HepG2 (cell line): ENCODE results near the gene CRYBB2. TPM values are rescaled to one million over a fixed set of nuclear protein-coding genes. Genes with fewer than 3 reads are reported as not detected.

Source experiments
- ATAC-seq: fragments of 200-7000 bp; cut with Tn5 transposase; 3 replicates; pipeline ENCODE4 v1.9.1; 2020; ENCODE audit warnings: mild to moderate bottlenecking, moderate library complexity
- BruUV-seq: library from RNA; stranded (reverse); fragments of 400-500 nt; replicated peaks from 2 replicates; lab custom pipeline; 2021; lab: Mats Ljungman, UMichigan
- CTCF ChIA-PET: fragments of 300-600 bp; formaldehyde crosslinking; extraction: SDS; loops from one replicate; lab custom pipeline; 2021; ENCODE audit warnings: low total read pairs, inconsistent platforms, low intra/inter-chr PET ratio; lab: Yijun Ruan, JAX
- POLR2A ChIA-PET: fragments of 350-600 bp; sonication (Branson Sonifier 250); formaldehyde crosslinking; loops from one replicate; lab custom pipeline; 2020; ENCODE audit warnings: antibody characterized with exemption, inconsistent platforms; lab: Yijun Ruan, JAX
- DNase-seq: peaks from one replicate; pipeline ENCODE4 v3.0.0-alpha.2; 2015; ENCODE audit warnings: low spot score
- FAIRE-seq: peaks from 3 replicates; lab custom pipeline; 2011; peaks lifted over from hg19 to GRCh38; lab: Jason Lieb, UNC
- H2AFZ ChIP-seq: one replicate; pipeline ENCODE4 v1.6.1; 2011; ENCODE audit warnings: low read length, inconsistent platforms
- H3K27ac ChIP-seq: fragments of 300-600 bp; 3 replicates; pipeline ENCODE4 v1.8.0; 2011; ENCODE audit warnings: mixed run types, mild to moderate bottlenecking, mixed read lengths, low read length, inconsistent platforms; ENCODE audit not compliant: insufficient read depth; ENCODE audit errors: extremely low read length
- H3K27me3 ChIP-seq, 2 experiments: fragments of 200-600 bp in 1 of 2; 2 replicates in 1 of 2; 3 replicates in 1 of 2; pipeline versions ENCODE4 v1.6.0 to v1.8.0; 2011; ENCODE audit warnings: low read length in 2 of 2, mild to moderate bottlenecking in 2 of 2, moderate library complexity in 2 of 2, inconsistent platforms in 1 of 2; ENCODE audit not compliant: insufficient read depth in 2 of 2, control insufficient read depth in 1 of 2
- H3K36me3 ChIP-seq, 2 experiments: fragments of 200-600 bp in 1 of 2; replicated peaks in 1 of 2; 2 replicates in 1 of 2; 3 replicates in 1 of 2; pipeline versions ENCODE4 v1.5.1 to v1.8.0; 2011; ENCODE audit warnings: low read length in 2 of 2, inconsistent platforms in 1 of 2; ENCODE audit not compliant: insufficient read depth in 2 of 2, control insufficient read depth in 1 of 2
- H3K4me1 ChIP-seq: 2 replicates; pipeline ENCODE4 v1.5.1; 2012; ENCODE audit warnings: low read length, inconsistent platforms; ENCODE audit not compliant: insufficient read depth
- H3K4me2 ChIP-seq: 2 replicates; pipeline ENCODE4 v1.6.0; 2011; ENCODE audit warnings: low read depth, low read length, inconsistent platforms
- H3K4me3 ChIP-seq, 3 experiments: fragments of 200-600 bp in 1 of 3; sonication (generic), shearing (Covaris generic) in 1 of 3; replicated peaks in 1 of 3; 2 replicates each; pipeline ENCODE4 v1.5.1; 2011 to 2016; ENCODE audit warnings: low read length in 3 of 3, inconsistent platforms in 2 of 3, low read depth in 2 of 3, mild to moderate bottlenecking in 2 of 3, control low read depth in 1 of 3, mixed read lengths in 1 of 3; ENCODE audit not compliant: insufficient read depth in 1 of 3
- H3K79me2 ChIP-seq: one replicate; pipeline ENCODE4 v1.6.1; 2011; ENCODE audit warnings: low read length, inconsistent platforms; ENCODE audit not compliant: insufficient read depth
- H3K9ac ChIP-seq: 2 replicates; pipeline ENCODE4 v1.6.0; 2011; ENCODE audit warnings: mild to moderate bottlenecking, low read depth, low read length, inconsistent platforms; ENCODE audit not compliant: insufficient read depth
- H3K9me3 ChIP-seq: 2 replicates; pipeline ENCODE4 v1.5.1; 2012; ENCODE audit warnings: mild to moderate bottlenecking, low read length
- H4K20me1 ChIP-seq: 2 replicates; pipeline ENCODE4 v1.6.0; 2011; ENCODE audit warnings: inconsistent platforms, mild to moderate bottlenecking, low read length, moderate library complexity; ENCODE audit not compliant: insufficient read depth
- AGO2 ChIP-seq: fragments of 200-400 bp; formaldehyde crosslinking; optimal IDR thresholded peaks from 2 replicates; pipeline ENCODE3; 2017; ENCODE audit warnings: mild to moderate bottlenecking, low read depth, low read length, moderate library complexity
- KLF12 ChIP-seq: sonication (generic); formaldehyde crosslinking; IDR thresholded peaks from 2 replicates; pipeline ENCODE4 v1.4.0; 2020; ENCODE audit warnings: missing genetic modification reagents, borderline replicate concordance
- PAX8 ChIP-seq: sonication (generic); formaldehyde crosslinking; IDR thresholded peaks from 2 replicates; pipeline ENCODE4 v1.8.0; 2022; ENCODE audit warnings: mild to moderate bottlenecking, missing genetic modification reagents, borderline replicate concordance
- ZNF619 ChIP-seq: sonication (generic); formaldehyde crosslinking; IDR thresholded peaks from 2 replicates; pipeline ENCODE4 v1.4.0; 2020; ENCODE audit warnings: mild to moderate bottlenecking, missing genetic modification reagents
- ZNF709 ChIP-seq: sonication (generic); formaldehyde crosslinking; IDR thresholded peaks from 2 replicates; pipeline ENCODE4 v1.5.0; 2020; ENCODE audit warnings: mild to moderate bottlenecking, missing genetic modification reagents
- WGBS: methylation state at CpG from one replicate; pipeline ENCODE4 v1.1.6; 2017; ENCODE audit warnings: low lambda C conversion rate; 5-methylcytosine and 5-hydroxymethylcytosine counted together
- in situ Hi-C: cut with HindIII; loops from 2 replicates; pipeline ENCODE4 v1.10.0; 2017; ENCODE audit warnings: low pct_unique_long_range_greater_than_20kb; ENCODE audit not compliant: extremely low pct_ligation_motif_present
- intact Hi-C: fragments of 100-400 bp; cut with micrococcal nuclease; formaldehyde crosslinking; loops from one replicate; pipeline ENCODE4 v1.10.0; 2022; ENCODE audit not compliant: unreplicated experiment
- polyA plus RNA-seq, 8 experiments: library from polyadenylated mRNA; depleted of rRNA in 3 of 8; stranded (reverse) in 7 of 8; unstranded in 1 of 8; fragments of >200 nt; fragmentation: Illumina TruSeq in 4 of 8; extraction: Trizol in 4 of 8; gene quantifications; 2 replicates each; pipeline versions ENCODE4 v1.2.1 to v1.2.3, GENCODE V29; 2011 to 2016; ENCODE audit warnings: low read depth in 4 of 8, missing spikeins in 1 of 8, mixed read lengths in 1 of 8; ENCODE audit not compliant: insufficient read depth in 1 of 8
- total RNA-seq, 5 experiments: library from RNA; depleted of rRNA; stranded (reverse); fragments of >200 nt; fragmentation: Illumina TruSeq; extraction: Trizol; gene quantifications; 2 replicates each; pipeline ENCODE4 v1.2.3, GENCODE V29; 2016; ENCODE audit warnings: low read depth in 1 of 5

The CRYBB2 gene
- total and polyA plus RNA-seq, 2 of the 13 experiments (the other 11 are each of a cell fraction or from before 2014, with no cell fraction given): 0.11 to 0.18 TPM

GRCh38 chr22:25205847-25206246 is 13.6 kb upstream of the CRYBB2 start:
- no peaks in the 10 kb centered on the region for H4K20me1 ChIP-seq
- TF ChIP-seq PAX8 (CRISPR knock-in tag) (no peak), KLF12 (CRISPR knock-in tag) (no peak), ZNF619 (CRISPR knock-in tag) (no peak)
- TF ChIP-seq, all 625 proteins: peak for 0
- ATAC-seq (no peak), DNase-seq (no peak), FAIRE-seq (no peak)
- in situ Hi-C loops (no loop called here), intact Hi-C loops (no loop called here)
- BruUV-seq: no TSS peak
- Histone ChIP-seq H3K27me3 (no peaks in the 10 kb centered on the region), H3K4me3 (no peak overlapping the region), H2AFZ (no peak overlapping the region), H3K4me2 (no peak overlapping the region), H3K27ac (no peak overlapping the region), H3K4me1 (peaks cover 15% of the 10 kb centered on the region), H3K9me3 (no peaks in the 10 kb centered on the region), H3K79me2 (no peaks in the 10 kb centered on the region), H3K36me3 (no peaks in the 10 kb centered on the region), H3K9ac (no peak overlapping the region)
- ChIA-PET CTCF (no interaction called here), POLR2A (no interaction called here)
- WGBS: 75% methylated on average over 1 of the region's 1 CpG

GRCh38 chr22:25206998-25207397 is 12.4 kb upstream of the CRYBB2 start:
- Histone ChIP-seq H3K9me3 (no peaks in the 10 kb centered on the region), H3K4me2 (no peak overlapping the region), H2AFZ (no peak overlapping the region), H3K4me1 (peaks cover 15% of the 10 kb centered on the region), H3K4me3 (no peak overlapping the region), H3K27ac (no peak overlapping the region), H3K9ac (no peak overlapping the region), H3K79me2 (no peaks in the 10 kb centered on the region), H3K27me3 (no peaks in the 10 kb centered on the region), H3K36me3 (no peaks in the 10 kb centered on the region), H4K20me1 (no peaks in the 10 kb centered on the region)
- CTCF ChIA-PET: no interaction called here
- intact Hi-C loops: no loop called here
- TF ChIP-seq AGO2: peak; percentile 52
- TF ChIP-seq ZNF709 (CRISPR knock-in tag): no peak
- no TSS peak for BruUV-seq
- POLR2A ChIA-PET: no interaction called here
- no peak for FAIRE-seq
- no peak for ATAC-seq
- in situ Hi-C loops: no loop called here
- WGBS: 95% methylated on average over 11 of the region's 21 CpGs
- no peak for DNase-seq
